Urothelium cell line (cell line): Measurements from ENCODE around the gene SNORC.

Experiments used
- DNase-seq: peaks from one replicate; pipeline ENCODE4 v3.0.0; 2011; ENCODE audit warnings: low spot score, mixed read lengths
- FAIRE-seq: peaks from 2 replicates; lab custom pipeline; 2011; peaks lifted over from hg19 to GRCh38; lab: Jason Lieb, UNC

The SNORC gene

DNA sequence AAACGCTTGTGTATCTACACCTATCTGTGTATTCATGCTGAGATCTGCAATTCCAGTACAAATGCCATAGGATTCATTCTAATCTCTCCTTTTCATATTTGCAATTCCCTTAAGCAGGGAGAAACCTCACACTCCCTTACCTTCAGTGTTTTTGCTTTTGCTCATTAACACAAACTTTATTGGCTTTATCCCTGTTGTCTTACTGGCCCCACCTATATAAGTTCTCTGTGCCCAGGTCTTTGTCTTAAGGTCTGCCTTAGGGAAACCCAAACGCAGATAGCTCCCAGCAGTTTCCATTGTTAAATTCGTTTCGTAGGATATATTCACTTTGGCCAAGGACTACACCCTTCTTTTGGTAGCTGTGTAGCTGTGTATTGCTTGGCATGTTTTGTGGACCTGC lies 4.0 kb upstream of the SNORC start:
- DNase-seq (no peak), FAIRE-seq (no peak)

DNA sequence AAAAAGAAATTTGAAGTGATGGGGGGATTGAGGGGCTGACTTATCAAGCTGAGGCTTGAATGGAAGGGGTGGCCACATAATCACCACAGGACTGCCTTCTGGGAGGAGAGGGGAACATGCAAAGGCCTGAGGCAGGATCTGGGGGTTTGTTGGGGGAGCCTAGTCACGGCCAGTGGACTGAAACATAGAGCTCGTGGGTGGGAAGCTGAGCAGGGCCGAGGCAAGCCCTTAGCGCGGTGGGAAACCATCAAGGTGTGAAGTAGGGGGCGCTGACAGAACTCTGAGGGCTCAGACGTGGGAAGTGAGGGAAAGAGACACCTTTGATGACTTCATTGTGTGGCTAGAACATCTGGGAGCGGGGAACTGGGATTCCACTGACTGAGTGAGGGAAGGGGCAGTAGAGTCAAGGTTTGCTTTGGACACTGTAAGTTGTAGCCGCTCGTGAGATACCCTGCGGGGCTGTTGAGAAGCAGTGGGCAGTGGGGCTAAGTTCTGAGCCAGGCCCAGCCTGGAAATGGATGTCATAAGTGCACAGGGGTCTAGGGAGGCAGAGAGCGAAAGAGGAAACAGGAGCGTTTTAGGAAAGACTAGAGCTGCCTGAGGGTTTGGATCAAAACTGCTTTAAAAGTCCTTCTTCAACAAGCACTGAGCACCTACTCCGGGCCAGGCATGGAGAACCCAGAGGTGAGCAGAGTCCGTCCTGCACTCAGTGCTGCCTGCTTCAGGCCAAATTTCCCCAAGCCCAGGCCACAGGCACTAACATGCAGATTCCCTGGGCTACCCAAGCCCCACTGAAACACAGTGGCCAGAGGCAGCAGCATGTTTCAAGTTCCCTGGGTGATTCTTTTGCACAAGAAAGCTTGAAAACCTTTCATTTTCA lies 686 bp upstream of the SNORC start:
- FAIRE-seq, result no peak
- no peak for DNase-seq

DNA sequence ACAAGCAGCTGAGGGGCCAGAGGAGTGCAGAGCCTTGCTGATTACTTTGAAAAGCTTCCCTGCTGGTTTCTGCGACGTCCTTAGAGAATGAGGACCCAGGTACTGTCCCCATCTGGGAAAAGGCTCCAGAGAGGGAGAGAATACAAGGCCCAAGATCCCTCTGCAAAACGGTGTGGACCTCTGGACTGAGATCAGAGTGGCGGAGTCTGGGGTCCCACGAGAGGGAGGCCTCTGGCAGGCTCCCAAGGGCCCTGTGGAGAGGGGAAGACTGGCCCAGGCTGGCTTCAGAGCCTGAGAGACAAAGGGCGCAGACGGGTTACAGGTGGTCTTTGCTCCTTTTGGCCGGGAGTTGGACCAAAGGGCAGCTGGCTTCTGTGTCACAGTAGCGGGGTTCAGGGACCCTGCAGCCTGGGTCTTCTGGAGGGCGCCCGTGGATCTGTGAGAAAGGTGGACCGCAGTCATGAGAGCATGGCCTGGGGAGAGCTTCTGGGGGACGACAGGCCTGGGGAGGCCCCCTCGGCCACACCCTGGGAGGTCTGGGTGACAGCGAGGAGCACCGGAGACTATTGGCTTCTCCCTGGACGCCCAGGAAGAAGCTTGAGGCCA lies 805 bp downstream of the SNORC start:
- DNase-seq (no peak), FAIRE-seq (no peak)

DNA sequence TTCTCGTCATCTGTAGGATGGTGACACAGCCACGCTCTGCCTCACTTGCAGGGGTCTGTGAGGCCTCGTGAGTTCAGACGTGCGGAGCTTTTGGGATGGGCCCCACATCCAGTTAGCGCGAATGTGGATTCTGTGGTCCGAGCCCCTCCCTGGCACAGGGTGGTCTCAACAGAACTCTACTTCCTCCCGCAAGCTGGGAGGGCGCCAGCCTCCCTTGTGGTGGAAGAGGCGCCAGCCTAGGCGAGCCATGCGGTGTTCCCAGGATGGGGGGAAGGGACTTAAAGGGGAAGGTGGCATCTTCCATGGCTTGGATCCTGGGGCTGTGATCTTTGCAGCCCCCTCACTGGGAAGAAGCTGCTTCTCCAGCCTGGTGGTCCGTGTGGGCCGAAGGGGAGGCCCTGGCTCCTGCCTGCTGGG lies 1.4 kb downstream of the SNORC start:
- FAIRE-seq, result no peak

DNA sequence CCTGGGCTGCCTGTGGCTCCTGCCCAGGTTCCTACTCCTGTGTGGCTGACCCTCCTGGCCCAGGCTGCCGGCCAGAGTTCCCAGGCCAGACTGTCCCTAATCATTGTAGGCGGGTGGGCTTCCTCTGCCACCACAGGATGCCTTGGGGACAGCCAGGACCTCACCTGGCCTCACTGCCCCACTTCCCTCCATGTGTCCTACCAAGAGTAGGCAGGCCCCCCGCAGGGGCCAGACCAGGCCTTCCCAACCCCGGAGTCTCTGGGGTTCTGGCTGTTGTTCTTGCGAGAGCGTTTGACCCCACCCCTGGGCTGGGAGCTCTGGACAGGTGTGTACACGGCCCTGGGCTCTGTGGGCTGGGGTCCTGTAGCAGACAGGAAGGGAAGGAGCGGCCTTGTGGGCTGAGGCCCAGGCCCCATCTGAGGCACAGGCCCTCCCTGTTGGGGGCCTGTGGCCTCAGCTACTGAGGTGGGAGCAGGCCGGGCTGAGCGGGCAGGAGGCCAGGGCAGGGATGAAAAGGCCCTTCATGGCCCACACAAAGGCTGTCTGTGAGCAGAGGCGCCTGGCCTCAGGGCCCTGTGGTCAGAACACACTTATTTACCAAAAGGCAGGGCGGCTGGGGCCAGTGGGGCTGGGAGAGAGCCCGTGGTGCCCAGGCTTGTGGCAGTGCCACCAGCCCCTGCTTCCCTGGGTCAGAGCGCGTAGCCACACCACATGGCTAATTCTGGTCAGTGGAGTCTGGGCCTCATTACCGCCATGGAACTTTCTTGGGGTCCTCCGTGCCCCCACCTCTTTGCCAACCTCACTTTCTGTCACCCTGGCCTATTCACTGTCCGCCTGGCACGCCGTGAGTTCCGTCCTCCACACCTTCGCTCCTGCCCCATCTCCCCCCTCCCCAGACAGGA lies 2.0 kb downstream of the SNORC start:
- DNase-seq (no peak), FAIRE-seq (no peak)

More for the DNA sequence above, 1.4 kb downstream of the SNORC start:
- no peak for DNase-seq

DNA sequence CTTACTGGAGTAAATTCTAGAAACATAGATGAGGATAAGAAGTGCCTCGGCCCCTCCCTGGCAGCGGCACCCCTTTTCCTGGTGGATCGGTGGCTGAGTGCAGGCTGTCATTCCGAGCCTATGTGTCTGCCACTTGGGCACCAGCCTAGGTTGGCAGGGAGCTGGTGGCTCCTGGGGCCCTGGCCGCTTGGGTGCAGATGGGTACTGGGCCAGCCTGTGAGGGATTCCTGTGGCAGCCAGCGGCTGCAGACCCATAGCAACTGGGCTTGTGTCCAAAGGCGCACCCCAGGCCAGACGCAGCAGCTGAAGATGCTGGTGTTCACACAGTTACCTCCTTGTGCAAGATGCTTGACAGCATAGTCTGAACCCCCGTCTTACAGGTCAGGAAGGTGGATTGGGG lies 2.8 kb downstream of the SNORC start:
- FAIRE-seq, result no peak
- no peak for DNase-seq

DNA sequence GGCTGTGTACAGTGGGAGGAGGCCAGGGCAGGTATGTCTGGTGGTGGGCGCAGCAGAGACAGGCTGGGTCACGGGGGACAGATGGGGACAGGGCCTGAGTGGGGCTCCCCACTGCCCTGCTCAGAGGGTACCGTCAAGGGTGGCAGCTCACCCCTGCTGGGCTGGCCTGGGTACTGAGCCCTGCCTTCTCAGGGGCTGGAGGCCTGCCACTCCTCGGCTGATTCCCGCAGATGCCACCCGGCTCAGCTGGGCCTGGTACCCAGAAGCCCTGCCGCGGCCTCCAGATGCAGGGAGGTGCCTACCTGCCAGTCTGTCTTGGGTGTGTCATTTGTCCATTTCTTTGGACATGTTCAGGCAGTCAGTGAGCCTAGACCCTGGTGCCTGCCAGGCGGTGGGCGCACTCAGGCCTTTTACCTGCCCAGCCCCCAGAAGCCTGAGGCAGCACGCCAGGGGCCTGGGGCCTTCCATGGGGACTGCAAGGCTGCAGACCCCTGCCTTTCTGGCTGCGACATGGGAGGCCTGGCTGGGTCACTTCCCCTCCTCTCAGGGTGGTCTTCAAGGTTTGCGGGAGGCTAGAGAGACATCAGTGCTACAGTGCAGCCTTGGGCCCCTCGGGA lies 3.3 kb downstream of the SNORC start:
- DNase-seq, result no peak
- no peak for FAIRE-seq

DNA sequence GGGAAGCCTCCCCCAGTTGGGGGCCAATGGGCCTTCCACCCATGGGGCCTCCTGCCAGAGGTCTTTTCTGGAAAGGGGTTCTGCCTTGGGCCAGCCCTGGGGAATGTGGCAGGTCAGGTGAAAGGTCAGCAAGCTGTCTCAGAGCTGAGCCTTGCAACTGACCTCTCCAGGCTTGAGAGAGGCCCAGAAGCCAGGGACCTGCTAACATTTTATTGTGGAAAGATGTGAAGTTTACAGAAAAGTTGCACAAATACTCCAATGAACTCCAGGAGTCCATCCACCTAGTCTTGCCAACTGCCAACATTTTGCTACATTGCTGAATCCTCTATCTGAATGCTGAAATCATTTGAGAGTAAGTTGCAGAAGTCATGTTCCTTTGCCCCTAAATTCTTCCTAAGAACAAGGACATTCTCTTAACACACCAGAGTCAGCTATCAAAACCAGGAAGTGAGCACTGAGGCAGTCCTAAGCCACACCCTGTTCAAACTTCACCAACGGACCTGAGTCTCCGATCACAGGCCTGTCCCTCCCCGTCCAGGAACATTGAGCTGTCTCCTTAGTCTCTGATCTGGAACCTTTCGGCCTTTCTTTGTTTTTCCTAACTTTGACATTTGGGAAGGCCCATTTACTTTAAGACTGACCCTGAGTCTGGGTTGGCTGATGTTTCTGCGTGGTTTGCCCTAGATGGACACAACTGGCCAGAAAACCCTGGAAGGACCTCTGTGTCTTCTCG lies 4.0 kb downstream of the SNORC start:
- no peak for FAIRE-seq
- no peak for DNase-seq

DNA sequence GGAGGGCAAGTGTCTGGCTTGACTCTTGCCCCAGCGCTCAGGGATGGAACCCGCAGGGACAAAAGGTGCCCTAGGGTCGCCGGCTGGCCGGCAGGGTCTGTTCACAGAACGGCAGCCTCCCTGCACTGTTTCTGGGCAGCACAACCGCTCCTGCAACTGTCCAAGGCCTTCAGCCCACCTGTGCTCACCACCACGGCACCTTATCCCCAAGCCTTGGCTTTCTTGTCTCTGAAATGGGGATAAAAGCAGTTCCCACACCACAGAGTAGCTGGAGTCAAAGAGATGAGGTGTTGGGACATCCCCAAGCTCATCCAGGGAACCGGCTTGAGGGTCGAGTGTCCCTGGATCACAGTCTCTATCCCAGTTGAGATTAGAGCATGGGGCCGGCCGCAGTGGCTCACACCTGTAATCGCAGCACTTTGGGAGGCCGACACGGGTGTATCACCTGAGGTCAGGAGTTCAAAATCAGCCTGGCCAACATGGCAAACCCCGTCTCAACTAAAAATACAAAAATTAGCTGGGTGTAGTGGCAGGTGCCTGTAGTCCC lies 4.7 kb downstream of the SNORC start:
- no peak for FAIRE-seq
- no peak for DNase-seq

DNA sequence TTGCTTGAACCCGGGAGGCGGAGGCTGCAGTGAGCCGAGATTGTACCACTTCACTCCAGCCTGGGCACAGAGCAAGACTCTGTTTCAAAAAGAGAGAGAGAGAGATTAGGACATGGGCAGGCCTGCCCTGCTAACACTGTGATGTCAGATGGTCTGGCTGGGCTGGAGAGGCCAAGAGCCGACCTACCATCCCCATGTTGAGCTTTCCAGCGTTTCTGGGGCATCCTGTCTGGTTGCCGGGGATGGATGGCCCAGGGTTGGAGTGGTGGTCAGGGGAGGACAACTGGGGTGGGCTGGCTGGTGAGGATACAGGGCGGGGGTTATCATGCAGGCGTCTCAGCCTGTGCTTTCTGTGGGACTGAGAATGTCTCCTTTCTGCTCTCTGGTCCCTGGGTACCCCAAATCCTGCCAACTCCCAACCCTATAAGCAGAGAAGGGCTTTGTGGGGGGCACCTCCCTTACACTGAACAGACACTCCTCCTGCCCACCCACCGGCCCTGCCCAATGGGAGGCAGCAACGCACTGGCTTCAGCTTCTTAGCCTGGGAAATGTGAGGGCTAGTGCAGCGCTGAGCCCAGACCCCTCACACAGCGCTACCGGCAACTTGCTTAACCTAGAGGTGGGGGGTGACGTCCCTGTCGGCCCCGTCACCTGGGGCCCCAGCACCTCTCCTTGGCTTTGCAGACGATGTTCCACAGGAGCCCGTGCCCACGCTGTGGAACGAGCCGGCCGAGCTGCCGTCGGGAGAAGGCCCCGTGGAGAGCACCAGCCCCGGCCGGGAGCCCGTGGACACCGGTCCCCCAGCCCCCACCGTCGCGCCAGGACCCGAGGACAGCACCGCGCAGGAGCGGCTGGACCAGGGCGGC lies 5.4 kb downstream of the SNORC start:
- DNase-seq (no peak), FAIRE-seq (no peak)

DNA sequence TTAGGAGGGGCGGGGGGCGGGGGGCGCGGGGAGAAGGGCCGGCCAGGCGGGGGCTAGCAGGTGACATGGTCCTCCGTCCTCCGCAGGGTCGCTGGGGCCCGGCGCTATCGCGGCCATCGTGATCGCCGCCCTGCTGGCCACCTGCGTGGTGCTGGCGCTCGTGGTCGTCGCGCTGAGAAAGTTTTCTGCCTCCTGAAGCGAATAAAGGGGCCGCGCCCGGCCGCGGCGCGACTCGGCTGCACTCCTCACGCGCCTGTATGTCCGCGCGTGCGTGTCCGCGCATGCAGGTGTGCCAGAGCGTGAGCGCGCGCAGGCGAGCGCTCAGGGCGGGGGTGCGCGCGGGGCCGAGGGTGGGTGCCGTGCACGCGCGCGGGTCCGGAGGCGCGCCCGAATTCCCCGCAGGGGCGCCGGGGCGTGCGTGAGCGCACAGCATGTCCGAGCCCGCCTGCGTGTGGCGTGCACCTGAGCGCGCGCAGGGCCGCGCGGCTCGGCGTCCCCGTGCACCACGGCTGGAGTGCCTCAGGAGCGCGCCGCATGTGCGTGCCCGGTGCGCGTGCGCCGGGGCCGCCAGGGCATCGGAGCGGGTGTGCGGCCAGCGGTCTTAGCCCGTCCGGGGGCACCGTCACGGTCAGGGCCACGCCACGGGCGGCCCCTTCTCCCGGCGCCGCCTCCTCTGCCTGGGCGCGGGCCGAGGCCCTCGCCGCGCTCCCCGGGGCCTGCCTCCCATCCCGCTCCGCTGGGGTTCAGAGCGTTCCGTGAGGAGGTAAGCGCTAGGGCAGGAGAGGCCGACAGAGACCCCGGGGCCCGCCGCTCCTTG lies 6.3 kb downstream of the SNORC start:
- no peak for FAIRE-seq

DNA sequence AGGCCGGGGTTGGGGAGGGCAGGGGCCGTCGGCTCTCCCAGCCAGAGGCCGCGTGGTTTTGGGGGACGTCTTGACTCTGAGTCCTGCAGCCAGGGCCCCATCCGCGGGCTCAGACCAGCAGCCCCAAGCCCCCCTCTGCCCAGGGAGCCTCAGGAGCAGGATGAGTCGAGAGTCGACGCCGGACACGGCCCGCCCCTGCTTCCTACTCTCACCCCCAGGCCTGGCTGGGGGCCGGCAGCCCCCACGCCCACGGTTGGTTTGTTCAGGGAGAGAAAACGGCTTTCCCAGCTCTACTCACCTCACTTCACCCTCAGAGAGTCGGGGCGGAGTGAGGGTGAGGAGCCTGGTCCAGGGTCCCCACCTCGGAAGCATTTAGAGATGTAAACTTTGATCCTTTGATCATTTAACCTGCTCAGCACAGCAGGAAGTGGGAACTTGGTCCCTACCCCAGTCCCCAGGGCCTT lies 6.9 kb downstream of the SNORC start:
- FAIRE-seq (no peak), DNase-seq (no peak)

More for the DNA sequence above, 6.3 kb downstream of the SNORC start:
- no peak for DNase-seq

DNA sequence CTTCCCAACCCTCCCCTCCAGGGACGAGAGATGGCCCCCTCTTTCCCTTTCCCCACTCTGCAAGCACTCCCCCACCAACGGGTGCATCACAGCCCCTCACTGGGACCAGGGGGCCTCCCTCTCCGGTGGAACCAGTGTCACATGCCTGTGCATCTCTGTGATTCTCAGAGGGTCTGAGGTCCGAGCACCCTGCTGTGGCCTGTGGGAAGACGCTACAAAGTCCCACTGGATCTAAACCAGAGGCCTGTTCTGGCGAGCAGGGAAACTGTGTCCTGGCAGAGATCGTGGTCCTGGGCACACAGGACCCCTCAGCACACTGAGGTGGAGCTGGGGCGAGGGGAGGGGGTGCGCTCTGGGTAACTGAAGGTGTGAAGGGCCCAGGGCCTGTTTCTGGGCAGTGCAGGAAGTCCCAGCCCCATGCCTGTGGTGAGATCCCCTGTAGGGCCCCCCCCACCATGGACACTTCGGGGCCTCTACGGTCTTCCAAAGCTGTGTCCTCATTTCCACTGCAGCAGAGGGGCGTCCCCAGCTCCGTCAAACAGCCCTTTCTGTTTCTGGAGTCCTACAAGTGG lies 8.0 kb downstream of the SNORC start:
- DNase-seq, result no peak

DNA sequence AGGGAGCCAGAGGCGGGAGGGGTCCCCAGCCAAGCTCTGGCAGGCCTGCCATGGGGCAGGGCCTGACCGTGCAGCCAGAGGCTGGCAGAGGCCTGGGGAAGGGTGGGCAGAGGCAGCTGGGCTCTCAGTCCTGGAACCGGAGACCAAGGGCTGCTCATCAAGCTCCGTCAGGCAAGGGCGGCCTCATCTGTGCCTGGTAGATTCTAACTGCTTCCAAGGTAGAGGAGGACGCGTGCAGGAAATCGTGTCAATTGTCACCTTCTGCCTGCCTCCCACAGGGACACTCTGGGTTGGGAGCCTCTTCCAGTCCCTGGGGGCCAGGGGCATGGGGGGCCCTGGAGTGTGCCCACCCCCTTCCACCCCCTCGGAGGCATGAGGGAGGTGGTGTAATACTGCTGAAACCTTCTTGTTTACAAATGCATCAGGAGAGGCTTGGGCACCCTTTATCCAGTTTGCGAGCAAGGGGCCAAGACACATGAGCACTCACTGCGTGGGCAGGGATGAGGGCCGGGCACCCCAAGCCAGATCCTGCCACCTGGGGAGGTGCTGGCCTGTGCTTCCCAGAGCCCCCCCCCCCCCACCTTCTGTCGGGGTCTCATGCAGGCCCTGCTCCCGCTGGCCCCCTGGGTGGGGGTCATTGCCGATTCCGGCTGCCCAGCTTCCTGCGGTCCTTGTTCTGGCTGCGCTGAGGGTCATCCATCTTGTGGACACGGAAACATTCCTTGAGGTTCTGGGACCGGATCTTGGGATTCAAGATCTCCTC lies 9.0 kb downstream of the SNORC start:
- FAIRE-seq (no peak), DNase-seq (no peak)

More for the DNA sequence above, 8.0 kb downstream of the SNORC start:
- no peak for FAIRE-seq

DNA sequence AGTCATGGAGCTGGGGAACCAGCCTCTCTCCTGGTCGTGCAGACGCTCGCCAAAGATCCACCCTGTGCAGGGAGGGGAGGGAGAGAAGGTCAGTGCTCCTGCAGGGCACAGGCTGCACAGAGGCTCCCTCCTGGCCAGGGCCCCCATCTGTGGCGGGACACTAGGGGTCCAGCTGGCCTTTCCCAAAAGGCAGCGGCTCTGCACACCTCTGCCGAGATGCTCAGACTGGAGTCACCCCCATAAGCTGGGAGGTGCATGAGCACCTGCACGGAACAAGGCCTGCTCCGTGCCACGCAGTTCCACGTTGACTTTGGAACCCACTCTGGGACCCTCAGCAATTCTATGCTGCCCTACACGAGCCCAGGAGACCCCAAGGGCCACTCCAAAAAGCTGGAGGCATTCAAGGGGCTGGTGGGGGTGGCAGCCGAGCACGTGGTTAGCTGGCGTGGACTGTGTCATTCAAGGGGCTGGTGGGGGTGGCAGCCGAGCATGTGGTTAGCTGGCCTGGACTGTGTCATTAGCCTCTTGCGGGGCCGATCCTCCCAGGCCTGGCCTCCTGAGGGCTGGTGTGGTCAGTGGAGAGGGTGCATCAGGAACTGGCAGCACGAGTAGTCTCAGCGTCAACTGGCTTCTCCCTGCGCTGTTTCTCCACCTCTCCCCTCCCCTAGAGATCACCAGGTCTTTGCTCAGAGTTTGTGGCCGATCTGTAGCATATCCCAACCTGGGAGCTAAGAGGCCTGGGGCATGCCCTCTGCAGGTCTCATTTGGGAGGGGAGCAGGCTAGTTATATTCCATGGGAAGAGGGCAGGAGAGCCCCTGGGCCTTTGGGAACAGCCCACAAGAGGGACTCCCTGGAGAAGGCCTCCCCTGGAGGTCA lies 9.8 kb downstream of the SNORC start:
- DNase-seq (no peak), FAIRE-seq (no peak)

DNA sequence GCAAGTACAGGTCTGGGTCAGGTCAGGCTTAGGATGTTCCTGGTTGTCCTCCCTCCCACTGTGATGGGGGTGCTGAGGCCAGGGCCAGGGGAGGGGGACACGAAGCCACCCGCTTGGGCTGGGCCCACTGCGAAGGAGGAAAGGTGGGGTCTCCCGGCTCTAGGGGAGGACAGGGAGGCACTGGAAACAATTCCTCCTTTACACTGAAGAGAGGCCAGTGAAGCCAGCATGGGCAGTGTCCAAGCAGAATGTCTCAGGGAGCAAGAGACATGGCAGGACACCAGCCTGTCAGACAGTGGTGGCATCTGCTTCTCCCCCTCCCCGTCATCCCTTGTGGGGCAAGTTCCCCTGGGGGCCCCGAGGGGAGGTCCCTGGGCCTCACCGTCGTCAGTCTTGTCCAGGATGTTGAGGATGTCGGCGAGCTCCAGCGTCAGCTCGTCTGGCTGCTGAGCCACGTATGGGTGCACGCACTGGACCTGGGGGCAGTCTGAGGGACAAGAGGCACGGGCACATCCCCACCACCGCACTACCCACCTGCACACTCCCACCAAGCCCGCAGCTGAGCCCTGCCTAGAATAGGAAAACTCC lies 10.8 kb downstream of the SNORC start:
- FAIRE-seq (no peak), DNase-seq (no peak)
